ENCODE measurements around the gene CDH10. TPM values are rescaled to one million over a fixed set of nuclear protein-coding genes. Genes with fewer than 3 reads are reported as not detected.

The CDH10 gene
- total and polyA plus RNA-seq, 2 of the 13 experiments (the other 11 are each of a cell fraction or from before 2014, with no cell fraction given) = 0.01 to 0.04 TPM

DNA sequence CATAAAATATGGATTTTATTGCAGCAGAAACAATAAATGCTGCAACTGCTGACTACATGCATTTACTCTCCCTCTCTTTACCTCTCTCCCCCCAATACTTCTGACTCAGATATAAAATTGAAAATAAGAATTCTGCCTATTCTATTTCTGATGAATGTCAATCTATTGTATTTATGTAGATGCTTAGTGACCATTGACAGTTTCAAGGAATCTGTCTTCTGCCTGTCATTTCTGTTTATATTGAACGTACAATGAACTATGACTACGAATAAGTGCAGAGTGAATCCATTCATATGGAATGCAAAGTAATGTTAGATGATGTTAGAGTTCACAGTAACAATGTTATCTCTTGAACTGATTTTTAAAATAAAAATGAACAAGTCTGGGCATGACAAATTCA lies 898 bp downstream of the CDH10 start (continued):
- no peak for TF ChIP-seq RBAK (CRISPR knock-in tag; IDR thresholded peaks at IDR 0.05)
- TF ChIP-seq ZNF296 (CRISPR knock-in tag; conservative IDR thresholded peaks at IDR 0.05) = no peak
- no peak for TF ChIP-seq ZUFSP (CRISPR knock-in tag; IDR thresholded peaks at IDR 0.05; ENCODE audit: borderline replicate concordance)

DNA sequence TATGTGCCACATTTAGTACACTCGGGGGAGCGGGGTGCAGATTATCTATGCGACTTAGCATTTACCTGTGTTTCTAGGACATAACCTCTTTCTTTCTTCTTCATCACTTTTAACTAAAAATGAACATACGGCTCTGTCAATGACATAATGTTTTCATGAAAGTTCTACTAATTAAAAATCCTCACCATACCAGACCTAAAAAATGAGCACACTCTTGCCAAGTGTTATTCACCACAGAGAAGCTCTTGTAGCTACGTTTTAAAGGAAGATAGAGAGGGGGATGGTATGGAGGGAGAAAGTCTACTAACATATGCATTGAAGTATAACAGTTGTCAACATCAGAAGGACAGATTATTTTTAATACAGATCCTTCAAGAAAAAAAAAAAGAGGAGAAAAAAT lies 1.6 kb downstream of the CDH10 start:
- Histone ChIP-seq H3K27me3 (ENCODE audit: control insufficient read depth in 1 of 2, insufficient read depth in 2 of 2, low read length in 2 of 2) (no peaks in the 10 kb centered on the region), H2AFZ (ENCODE audit: low read length) (no peak overlapping the region), H3K9ac (ENCODE audit: insufficient read depth, low read depth, low read length) (no peak overlapping the region), H3K4me3 (replicated peaks in 1 of 3; ENCODE audit: insufficient read depth in 1 of 3, low read depth in 2 of 3, low read length in 3 of 3) (no peak overlapping the region), H3K4me1 (ENCODE audit: insufficient read depth, low read length) (no peaks in the 10 kb centered on the region), H3K9me3 (ENCODE audit: low read length) (no peaks in the 10 kb centered on the region), H3K36me3 (replicated peaks in 1 of 2; ENCODE audit: control insufficient read depth in 1 of 2, insufficient read depth in 2 of 2, low read length in 2 of 2) (no peaks in the 10 kb centered on the region), H3K4me2 (ENCODE audit: low read depth, low read length) (no peak overlapping the region), H4K20me1 (ENCODE audit: insufficient read depth, low read length) (no peaks in the 10 kb centered on the region), H3K27ac (ENCODE audit: extremely low read length, insufficient read depth, low read length) (no peak overlapping the region), H3K79me2 (ENCODE audit: insufficient read depth, low read length) (no peaks in the 10 kb centered on the region)
- ChIA-PET POLR2A (no interaction called here), CTCF (ENCODE audit: low intra/inter-chr PET ratio, low total read pairs) (no interaction called here)
- in situ Hi-C loops (cut with HindIII; ENCODE audit: extremely low pct_ligation_motif_present, low pct_unique_long_range_greater_than_20kb) = no loop called here
- TF ChIP-seq NPAS2 (CRISPR knock-in tag; IDR thresholded peaks at IDR 0.05; ENCODE audit: borderline replicate concordance) = no peak
- TF ChIP-seq, protein P1, sequence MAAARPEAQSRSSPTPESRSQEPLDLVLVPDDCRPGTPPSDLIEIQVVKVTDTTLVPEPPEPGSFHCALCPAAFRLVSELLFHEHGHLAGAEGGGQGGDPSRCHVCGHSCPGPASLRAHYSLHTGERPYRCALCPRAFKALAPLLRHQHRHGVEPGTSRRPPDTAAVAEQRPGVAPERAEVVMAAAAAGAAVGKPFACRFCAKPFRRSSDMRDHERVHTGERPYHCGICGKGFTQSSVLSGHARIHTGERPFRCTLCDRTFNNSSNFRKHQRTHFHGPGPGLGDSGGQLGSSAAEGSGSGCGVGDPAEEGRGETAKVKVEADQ (CRISPR knock-in tag; IDR thresholded peaks at IDR 0.05; ENCODE audit: borderline replicate concordance) = no peak
- no peak for TF ChIP-seq ZNF296 (CRISPR knock-in tag; conservative IDR thresholded peaks at IDR 0.05)
- TF ChIP-seq POGZ (CRISPR knock-in tag; IDR thresholded peaks at IDR 0.05) = no peak
- no peak for TF ChIP-seq ZNF598 (CRISPR knock-in tag; IDR thresholded peaks at IDR 0.05; ENCODE audit: borderline replicate concordance)
- no peak for TF ChIP-seq CREM (IDR thresholded peaks at IDR 0.05)
- no peak for TF ChIP-seq CREM (CRISPR knock-in tag; IDR thresholded peaks at IDR 0.05)
- TF ChIP-seq ZBTB1 (CRISPR knock-in tag; IDR thresholded peaks at IDR 0.05; ENCODE audit: borderline replicate concordance) = no peak
- TF ChIP-seq, protein P2, sequence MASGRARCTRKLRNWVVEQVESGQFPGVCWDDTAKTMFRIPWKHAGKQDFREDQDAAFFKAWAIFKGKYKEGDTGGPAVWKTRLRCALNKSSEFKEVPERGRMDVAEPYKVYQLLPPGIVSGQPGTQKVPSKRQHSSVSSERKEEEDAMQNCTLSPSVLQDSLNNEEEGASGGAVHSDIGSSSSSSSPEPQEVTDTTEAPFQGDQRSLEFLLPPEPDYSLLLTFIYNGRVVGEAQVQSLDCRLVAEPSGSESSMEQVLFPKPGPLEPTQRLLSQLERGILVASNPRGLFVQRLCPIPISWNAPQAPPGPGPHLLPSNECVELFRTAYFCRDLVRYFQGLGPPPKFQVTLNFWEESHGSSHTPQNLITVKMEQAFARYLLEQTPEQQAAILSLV (CRISPR knock-in tag; IDR thresholded peaks at IDR 0.05; ENCODE audit: borderline replicate concordance) = no peak
- WGBS (ENCODE audit: low lambda C conversion rate) = under 1% methylated on average over 5 of the region's 5 CpGs
- BruUV-seq (replicated peaks) = no TSS peak
- ATAC-seq (no peak), DNase-seq (ENCODE audit: low spot score) (no peak), FAIRE-seq (no peak)
- intact Hi-C loops (cut with micrococcal nuclease; ENCODE audit: unreplicated experiment) = loop anchor here (5.0 kb wide), 1 partner anchor 411 kb away; no protein-coding TSS in a partner anchor

Data from HepG2 (cell line).